ENCODE data around the gene TBC1D2B.
"Not testable (repeated sequence)": the region's sequence is repeated elsewhere in the genome, so short reads cannot be mapped to it uniquely, and the experiment has no call there.

TBC1D2B gene

DNA sequence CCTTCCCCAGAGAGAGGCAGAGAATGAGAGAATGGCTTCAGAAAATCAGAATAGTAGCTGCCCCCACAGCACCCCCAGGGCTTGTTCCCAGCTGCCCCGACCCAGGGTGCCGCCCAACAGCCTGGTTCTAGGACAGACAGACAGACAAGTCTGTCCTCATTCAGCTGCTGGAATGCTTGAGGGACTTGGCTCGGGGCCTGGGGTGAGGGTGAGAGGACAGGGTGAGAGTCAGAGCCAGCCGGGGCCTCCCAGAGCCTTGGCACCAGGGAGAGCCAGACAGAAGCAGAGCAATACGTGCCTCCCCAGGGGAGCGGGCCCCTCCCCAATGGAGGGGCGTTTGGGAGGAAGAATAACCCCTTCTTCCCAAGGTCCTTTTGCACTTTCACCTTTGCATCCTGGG, 105.6 kb downstream of the TBC1D2B start:
- DNase-seq, result not testable (repeated sequence)

DNA sequence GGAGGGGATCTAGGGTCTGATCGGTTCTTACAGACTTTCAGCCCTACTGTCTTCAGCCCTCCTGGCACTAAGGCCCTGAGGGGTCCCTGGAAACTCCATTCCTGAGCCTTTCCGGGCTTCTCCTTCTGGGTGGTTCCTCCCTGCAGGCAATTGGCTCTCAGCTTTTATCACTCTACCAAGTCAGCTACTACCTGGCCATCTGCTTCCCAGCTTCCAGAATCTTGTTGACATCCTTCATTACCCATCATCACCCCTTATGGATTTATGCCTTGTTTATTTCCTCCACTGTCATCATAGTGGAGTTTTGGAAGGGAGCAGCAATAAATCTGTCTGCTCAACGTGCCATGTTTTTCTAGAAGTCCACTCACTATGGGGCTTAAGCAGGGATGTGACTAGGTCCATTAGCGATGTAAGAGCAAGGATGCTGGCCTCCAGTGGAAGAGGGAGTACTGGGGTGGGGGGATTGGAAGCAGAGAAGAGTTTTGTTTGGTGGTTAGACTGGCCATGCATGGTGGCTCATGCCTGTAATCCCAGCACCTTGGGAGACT, 106.6 kb downstream of the TBC1D2B start:
- DNase-seq, result peak; percentile 24

DNA sequence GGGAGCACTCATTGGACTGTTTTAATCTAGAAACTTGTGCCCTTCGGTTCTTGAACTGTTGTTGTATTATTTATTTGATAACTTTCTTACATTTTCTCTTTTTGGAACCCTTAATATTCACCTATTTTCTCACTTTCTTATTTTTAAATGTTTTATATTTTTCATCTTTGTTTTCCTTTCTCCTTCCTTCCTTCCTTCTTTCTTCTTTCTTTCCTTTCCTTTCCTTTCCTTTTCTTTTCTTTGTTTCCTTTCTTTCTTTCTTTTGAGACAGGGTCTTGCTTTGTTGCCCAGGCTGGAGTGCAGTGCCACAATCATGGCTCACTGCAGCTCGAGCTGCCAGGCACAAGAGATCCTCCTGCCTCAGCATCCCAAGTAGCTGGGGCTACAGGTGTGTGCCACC, 108.5 kb downstream of the TBC1D2B start:
- no peak for DNase-seq

GRCh38 chr15:77967798-77968197, 109.7 kb downstream of the TBC1D2B start:
- no peak for DNase-seq

DNA sequence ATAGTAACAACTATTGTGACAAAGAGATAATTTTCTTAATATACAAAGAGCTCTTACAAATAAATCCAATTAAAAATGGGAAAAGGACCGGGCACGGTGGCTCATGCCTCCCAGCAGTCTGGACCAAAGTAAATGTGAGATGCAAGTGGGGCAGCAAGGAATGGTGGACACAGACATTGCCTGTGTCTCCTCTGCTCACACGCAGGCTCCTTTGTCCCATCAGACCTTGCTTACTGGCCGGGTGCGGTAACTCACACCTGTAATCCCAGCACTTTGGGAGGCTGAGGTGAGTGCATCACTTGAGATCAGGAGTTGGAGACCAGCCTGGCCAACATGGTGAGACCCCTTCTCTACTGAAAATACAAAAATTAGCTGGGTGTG, 110.3 kb downstream of the TBC1D2B start:
- not testable (repeated sequence) for DNase-seq

DNA sequence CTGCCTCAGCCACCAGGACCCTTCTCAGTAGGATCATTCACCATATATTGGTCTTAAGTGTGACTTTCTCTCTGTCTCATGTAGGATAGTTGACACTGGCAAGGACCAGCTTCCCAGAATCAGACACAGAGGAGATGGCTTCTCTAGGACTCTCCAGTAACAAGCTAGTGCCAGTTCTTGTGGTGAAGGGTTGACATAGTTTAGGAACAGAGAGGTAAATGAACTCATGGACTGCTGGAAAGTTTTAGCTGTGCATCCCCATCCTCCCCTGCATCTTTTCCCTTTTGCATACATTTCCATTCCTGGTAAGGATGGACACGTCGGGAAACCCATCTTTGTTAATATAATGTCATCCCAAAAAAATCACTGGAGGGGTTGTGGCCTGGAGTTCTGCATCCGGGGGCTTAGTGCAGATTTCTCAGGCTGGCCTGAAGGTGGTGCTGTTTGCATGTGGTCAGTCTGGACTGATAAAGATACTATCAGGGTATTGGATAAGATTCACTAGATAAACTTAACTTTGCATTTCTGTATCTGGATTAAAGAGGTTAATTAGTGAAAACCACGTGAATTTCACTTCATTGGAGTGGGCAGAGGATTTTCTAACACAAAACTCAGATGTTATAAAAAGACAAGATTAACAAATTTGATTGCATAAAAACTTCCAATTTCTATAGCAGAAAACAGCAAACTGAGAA, 110.8 kb downstream of the TBC1D2B start:
- peak; percentile 62 for DNase-seq

DNA sequence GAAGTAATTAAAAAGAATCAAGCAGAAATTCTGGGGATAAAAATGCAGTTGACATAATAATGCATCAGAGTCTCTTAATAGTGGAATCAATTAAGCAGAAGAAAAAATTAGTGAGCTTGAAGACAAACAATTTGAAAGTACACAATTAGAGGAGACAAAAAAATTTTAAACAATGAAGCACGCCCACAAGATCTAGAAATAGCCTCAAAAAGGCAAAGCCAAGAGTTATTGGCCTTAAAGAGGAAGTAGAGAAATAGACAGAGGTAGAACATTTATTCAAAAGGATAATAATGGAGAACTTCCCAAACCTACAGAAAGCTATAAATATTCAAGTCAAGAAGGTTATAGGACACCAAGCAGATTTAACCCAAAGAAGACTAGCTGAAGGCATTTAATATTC, 113.3 kb downstream of the TBC1D2B start:
- no peak for DNase-seq

GRCh38 chr15:77959432-77959879, 118.1 kb downstream of the TBC1D2B start:
- DNase-seq, result peak; percentile 84

DNA sequence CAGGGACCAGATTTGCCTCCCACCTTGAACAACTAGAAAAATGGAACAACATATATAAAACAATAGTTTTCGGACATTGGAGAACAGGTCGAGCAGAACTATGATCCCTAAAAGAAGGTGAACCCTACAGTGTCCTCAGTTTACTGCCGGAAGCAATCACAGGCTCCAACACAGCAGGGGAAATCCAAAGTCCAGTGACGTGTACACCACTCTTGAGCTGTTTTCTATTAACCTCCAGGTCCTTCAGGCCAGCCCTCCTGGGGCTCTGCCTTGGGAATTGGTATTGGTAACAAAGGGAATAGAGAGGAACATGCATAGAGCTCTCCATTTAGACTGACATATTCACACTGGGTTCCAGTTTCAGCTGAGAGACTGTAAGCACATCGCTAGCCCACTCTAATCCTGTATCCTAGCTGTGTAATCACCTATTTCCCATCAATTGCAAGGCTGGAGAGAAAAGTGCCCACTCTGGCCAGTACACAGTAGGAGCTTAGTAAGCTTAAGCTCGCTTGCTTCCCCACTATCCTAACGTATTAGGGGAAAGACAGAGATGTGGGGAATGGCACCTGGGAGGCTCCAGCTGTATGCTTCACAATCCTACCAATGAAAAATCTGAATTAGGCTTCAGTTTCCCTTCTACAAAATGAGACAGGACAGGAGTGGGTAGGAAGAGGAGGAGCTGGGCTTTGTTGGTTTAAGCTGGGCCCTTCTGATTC, 118.6 kb downstream of the TBC1D2B start:
- not testable (repeated sequence) for DNase-seq

GRCh38 chr15:77958021-77958420, 119.5 kb downstream of the TBC1D2B start:
- DNase-seq, result not testable (repeated sequence)

DNA sequence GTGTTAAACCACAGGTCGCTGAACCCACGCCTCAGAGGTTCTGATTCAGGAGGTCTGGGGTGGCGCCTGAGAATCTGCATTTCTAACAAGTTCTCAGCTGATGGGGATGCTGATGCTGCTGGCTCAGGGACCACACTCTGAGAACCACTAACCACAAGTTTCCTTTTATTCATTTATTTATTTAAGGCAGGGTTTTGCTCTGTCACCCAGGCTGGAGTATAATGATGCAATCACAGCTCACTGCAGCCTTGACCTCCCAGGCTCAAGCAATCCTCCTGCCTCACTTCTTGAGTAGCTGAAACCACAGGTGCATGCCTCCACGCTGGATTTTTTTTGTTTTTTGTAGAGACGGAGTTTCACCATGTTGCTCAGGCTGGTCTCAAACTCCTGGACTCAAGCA, 123.6 kb downstream of the TBC1D2B start:
- not testable (repeated sequence) for DNase-seq

DNA sequence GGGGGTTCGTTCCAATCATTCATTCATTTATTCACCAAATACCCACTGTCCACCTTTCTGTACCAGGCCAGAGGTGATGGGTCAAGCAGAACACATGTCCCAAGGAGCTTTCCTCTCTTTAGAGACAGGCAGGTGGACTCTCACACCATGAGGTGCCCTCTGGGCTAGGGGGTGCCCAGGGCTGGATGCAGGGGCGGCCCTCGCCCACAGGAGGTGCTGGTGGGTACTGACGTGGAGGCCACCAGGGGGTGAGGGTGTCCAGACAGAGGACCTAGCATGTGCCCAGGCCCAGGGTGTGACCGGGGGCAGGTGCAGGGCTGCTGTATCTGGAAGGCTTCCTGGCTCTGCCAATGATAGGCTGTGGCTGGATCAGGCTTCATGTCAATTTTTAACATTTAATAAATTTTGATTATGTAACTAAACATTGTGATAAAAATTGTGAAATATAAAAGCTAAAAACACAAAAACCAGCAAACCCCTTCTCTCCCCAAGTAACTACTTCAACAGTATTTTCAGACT, 124.5 kb downstream of the TBC1D2B start:
- DNase-seq, result peak; percentile 10

GRCh38 chr15:77951105-77951786, 126.3 kb downstream of the TBC1D2B start:
- not testable (repeated sequence) for DNase-seq

DNA sequence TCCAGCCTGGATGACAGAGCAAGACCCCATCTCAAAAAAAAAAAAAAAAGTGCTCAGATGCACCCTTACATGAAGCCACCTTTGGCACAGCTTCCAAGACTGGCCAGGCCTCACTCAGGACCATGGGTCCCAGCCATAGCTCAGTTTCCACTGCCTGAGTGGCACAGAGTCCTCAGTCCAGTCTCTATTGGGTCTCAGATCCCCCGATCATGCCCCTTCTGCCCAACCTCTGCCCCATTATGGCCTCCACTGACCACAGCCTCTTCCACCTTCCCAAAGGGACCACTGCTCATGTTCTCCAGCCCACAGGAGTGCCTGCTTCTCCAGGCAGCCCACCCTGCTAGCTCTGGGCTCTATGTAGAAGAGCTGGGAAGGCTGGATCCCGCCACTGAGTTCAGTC, 127.0 kb downstream of the TBC1D2B start:
- DNase-seq, result not testable (repeated sequence)

- DNase-seq, result no peak
These were observed 131.9 kb downstream of the TBC1D2B start for GRCh38 chr15:77945566-77945965.

Data from NCI-H82 (cell line).